ENCODE data around the gene OR52H1. TPM values are rescaled to one million over a fixed set of nuclear protein-coding genes. Genes with fewer than 3 reads are reported as not detected.

OR52H1 gene
- total and polyA plus RNA-seq, 9 of the 15 experiments (the other 6 are each of a cell fraction or from before 2014, with no cell fraction given): 0.15 TPM; not detected in 8

DNA sequence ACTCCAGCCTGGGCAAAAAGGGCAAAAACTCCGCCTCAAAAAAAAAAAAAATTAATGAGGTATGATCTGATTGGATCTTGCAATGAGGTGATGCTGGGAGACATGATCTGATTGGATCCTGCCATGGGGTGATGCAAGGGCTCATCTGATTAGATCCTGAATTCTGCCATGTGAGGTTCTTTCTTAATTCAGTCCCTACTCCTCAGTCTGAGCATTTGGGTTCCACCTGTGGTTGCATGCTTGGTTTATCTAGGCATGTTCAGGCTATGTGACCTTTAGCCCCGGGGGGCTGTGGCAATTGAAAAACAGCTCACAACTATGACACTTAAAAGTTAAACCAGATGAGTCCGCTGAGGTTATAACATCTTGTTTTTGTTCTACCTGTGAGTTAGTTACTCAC, 43.3 kb upstream of the OR52H1 start:
- ChIA-PET CTCF (ENCODE audit: low intra/inter-chr PET ratio) (no interaction called here), POLR2A (interaction anchor here (0.6 to 2.1 kb wide), 3 partner anchors 12 to 1057 kb away, joined by 3 to 7 read pairs (median 3); no protein-coding TSS in a partner anchor)
- TF ChIP-seq CEBPG (CRISPR knock-in tag; IDR thresholded peaks at IDR 0.05) (peak; percentile 80), CEBPG (tag; conservative IDR thresholded peaks at IDR 0.05 in 1 of 2, IDR thresholded peaks at IDR 0.05 in 1 of 2) (peak in 1 of 2 experiments; percentile 47; a peak in 1 of 4 replicates), ASH1L (IDR thresholded peaks at IDR 0.05; ENCODE audit: borderline replicate concordance, low read depth, partially characterized antibody) (peak; percentile 46), TRIM24 (IDR thresholded peaks at IDR 0.05) (peak; percentile 79 to 80), ZNF384 (IDR thresholded peaks at IDR 0.05; ENCODE audit: low read depth, low read length) (peak; percentile 80), ILK (tag; IDR thresholded peaks at IDR 0.05; ENCODE audit: borderline replicate concordance, low read depth) (0 out of 2 replicates have a peak, but pooled peaks have one; percentile 14), FOS (IDR thresholded peaks at IDR 0.05; ENCODE audit: extremely low read depth, insufficient read length) (peak; percentile 18), ATF3 (IDR thresholded peaks at IDR 0.05) (peak; percentile 77), ATF3 (CRISPR knock-in tag; conservative IDR thresholded peaks at IDR 0.05) (no peak), ZNF764 (CRISPR knock-in tag; IDR thresholded peaks at IDR 0.05; ENCODE audit: low read depth) (no peak), POLR2AphosphoS5 (IDR thresholded peaks at IDR 0.05; ENCODE audit: control insufficient read depth, insufficient read depth, low read depth, low read length) (peak; percentile 50; the same call in 1 of the 2 replicates), CC2D1A (IDR thresholded peaks at IDR 0.05) (0 out of 2 replicates have a peak, but pooled peaks have one; percentile 45), SREBF1 (IDR thresholded peaks at IDR 0.05; ENCODE audit: borderline replicate concordance, low read depth, low read length) (peak; percentile 97), KDM1A (IDR thresholded peaks at IDR 0.05) (peak; percentile 7 to 13; a peak in 1 of 4 replicates), L3MBTL2 (IDR thresholded peaks at IDR 0.05) (0 out of 2 replicates have a peak, but pooled peaks have one; percentile 17), MYC (IDR thresholded peaks at IDR 0.05; ENCODE audit: low read depth, low read length) (peak; percentile 24; the same call in 1 of the 2 replicates), MYC (CRISPR knock-in tag; IDR thresholded peaks at IDR 0.05; ENCODE audit: borderline replicate concordance, low read depth) (no peak), TAL1 (IDR thresholded peaks at IDR 0.05) (peak; percentile 59; the same call in 1 of the 2 replicates), CBFA2T3 (IDR thresholded peaks at IDR 0.05) (peak; percentile 80), CBFA2T2 (conservative IDR thresholded peaks at IDR 0.05) (peak; percentile 66), FIP1L1 (IDR thresholded peaks at IDR 0.05; ENCODE audit: low read depth, low read length, poor library complexity, severe bottlenecking) (no peak), EP300 (IDR thresholded peaks at IDR 0.05; ENCODE audit: low read length) (peak; percentile 52; the same call in 1 of the 2 replicates)
- TF ChIP-seq, protein P1, sequence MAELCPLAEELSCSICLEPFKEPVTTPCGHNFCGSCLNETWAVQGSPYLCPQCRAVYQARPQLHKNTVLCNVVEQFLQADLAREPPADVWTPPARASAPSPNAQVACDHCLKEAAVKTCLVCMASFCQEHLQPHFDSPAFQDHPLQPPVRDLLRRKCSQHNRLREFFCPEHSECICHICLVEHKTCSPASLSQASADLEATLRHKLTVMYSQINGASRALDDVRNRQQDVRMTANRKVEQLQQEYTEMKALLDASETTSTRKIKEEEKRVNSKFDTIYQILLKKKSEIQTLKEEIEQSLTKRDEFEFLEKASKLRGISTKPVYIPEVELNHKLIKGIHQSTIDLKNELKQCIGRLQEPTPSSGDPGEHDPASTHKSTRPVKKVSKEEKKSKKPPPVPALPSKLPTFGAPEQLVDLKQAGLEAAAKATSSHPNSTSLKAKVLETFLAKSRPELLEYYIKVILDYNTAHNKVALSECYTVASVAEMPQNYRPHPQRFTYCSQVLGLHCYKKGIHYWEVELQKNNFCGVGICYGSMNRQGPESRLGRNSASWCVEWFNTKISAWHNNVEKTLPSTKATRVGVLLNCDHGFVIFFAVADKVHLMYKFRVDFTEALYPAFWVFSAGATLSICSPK (IDR thresholded peaks at IDR 0.05; ENCODE audit: borderline replicate concordance): no peak

More for the DNA sequence above, 43.3 kb upstream of the OR52H1 start:
- intact Hi-C loops (cut with micrococcal nuclease): loop anchor here (10.0 kb wide), 2 partner anchors 87 to 307 kb away; partner anchors contain the start of gene UBQLN3
- DNase-seq (ENCODE audit: extremely low read depth in 1 of 4, low spot score in 3 of 4) (peak; percentile 21 to 78 (median 36)), FAIRE-seq (peak; percentile 83), ATAC-seq (peak; percentile 60)
- H3K79me2 ChIP-seq (ENCODE audit: control insufficient read depth, insufficient read depth, low read length): no peaks in the 10 kb centered on the region
- H3K27me3 ChIP-seq (ENCODE audit: control insufficient read depth in 2 of 2, insufficient read depth in 2 of 2, low read length in 2 of 2): no peaks in the 10 kb centered on the region
- no TSS peak for BruUV-seq (replicated peaks)
- in situ Hi-C loops (cut with MboI): no loop called here
- H3K36me3 ChIP-seq (ENCODE audit: control insufficient read depth, insufficient read depth, low read length): no peaks in the 10 kb centered on the region; the same call in 2 of the 3 replicates
- peak overlapping the region; percentile 50 for H3K27ac ChIP-seq (ENCODE audit: extremely low read depth, low read depth, low read length)
- H2AFZ ChIP-seq (ENCODE audit: low read depth, low read length): peak overlapping the region; percentile 48; the same call in 1 of the 2 replicates
- H3K4me2 ChIP-seq (ENCODE audit: insufficient read depth, low read length): no peak overlapping the region
- no peak overlapping the region for H3K4me3 ChIP-seq
- H3K9ac ChIP-seq (ENCODE audit: insufficient read depth in 1 of 2, low read depth in 2 of 2, low read length in 2 of 2): peak overlapping the region in 1 of 2 experiments; percentile 7; a peak in 1 of 4 replicates
- H3K9me1 ChIP-seq (ENCODE audit: control insufficient read depth, insufficient read depth, low read length): no peaks in the 10 kb centered on the region
- WGBS (ENCODE audit: insufficient coverage, low coverage, missing lambda C conversion rate): 24% methylated on average over 2 of the region's 3 CpGs
- H3K4me1 ChIP-seq (replicated peaks in 1 of 2; ENCODE audit: control insufficient read depth in 2 of 2, insufficient read depth in 2 of 2, low read length in 2 of 2): peaks cover 6 to 12% of the 10 kb centered on the region in 2 experiments; a peak in 4 of 5 replicates
- no peaks in the 10 kb centered on the region; the same call in 1 of the 2 replicates for H3K9me3 ChIP-seq (replicated peaks; ENCODE audit: control insufficient read depth, insufficient read depth, low read depth, low read length)
- H4K20me1 ChIP-seq (replicated peaks; ENCODE audit: control insufficient read depth, insufficient read depth, low read length): no peaks in the 10 kb centered on the region
